ENCODE measurements around the gene PPFIA3.

DNA sequence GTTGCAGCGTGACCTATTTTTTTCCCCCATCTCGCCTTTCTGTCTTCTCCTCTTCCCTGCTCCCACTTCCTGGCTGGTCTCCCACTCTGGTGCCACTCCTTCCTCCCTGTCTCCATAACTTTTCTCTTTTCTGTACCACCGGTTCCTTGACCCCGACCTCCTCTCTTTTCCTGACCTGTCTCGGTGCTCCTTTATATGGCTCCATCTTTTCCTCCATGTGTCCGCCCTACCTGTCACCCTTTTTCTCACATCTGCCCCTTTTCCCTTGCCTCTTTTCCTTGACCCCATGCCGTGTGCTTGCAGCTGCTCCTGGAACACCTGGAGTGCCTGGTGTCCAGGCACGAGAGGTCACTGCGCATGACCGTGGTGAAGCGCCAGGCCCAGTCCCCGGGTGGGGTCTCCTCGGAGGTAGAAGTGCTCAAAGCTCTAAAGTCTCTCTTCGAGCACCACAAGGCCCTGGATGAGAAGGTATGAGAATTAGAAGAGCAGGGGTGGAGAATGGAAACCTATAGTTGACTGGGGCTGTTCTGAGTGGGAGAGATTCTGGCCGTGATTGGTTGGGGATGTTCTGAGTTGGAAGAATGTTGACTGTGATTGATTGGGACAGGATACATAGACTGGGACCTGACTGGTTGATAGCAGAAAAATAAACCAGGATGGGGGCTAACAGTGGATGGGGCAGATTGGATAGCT is 9.3 kb downstream of the PPFIA3 start:
- TF ChIP-seq, protein P1, sequence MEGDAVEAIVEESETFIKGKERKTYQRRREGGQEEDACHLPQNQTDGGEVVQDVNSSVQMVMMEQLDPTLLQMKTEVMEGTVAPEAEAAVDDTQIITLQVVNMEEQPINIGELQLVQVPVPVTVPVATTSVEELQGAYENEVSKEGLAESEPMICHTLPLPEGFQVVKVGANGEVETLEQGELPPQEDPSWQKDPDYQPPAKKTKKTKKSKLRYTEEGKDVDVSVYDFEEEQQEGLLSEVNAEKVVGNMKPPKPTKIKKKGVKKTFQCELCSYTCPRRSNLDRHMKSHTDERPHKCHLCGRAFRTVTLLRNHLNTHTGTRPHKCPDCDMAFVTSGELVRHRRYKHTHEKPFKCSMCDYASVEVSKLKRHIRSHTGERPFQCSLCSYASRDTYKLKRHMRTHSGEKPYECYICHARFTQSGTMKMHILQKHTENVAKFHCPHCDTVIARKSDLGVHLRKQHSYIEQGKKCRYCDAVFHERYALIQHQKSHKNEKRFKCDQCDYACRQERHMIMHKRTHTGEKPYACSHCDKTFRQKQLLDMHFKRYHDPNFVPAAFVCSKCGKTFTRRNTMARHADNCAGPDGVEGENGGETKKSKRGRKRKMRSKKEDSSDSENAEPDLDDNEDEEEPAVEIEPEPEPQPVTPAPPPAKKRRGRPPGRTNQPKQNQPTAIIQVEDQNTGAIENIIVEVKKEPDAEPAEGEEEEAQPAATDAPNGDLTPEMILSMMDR (conservative IDR thresholded peaks at IDR 0.05 in 1 of 2, IDR thresholded peaks at IDR 0.05 in 1 of 2; ENCODE audit: low read depth in 1 of 2, low read length in 2 of 2) = no peak
- TF ChIP-seq EZH2 (IDR thresholded peaks at IDR 0.05; ENCODE audit: low read length, missing control alignments) = no peak

Data from fibroblast of lung (primary cell).